ENCODE data around the gene KYNU.
"Not testable (repeated sequence)": the region's sequence is repeated elsewhere in the genome, so short reads cannot be mapped to it uniquely, and the experiment has no call there.

GRCh38 chr2:143074913-143075312, 197.4 kb downstream of the KYNU start:
- not testable (repeated sequence) for TF ChIP-seq CTCF (IDR thresholded peaks at IDR 0.05; ENCODE audit: poor library complexity); EZH2 (IDR thresholded peaks at IDR 0.05; ENCODE audit: borderline replicate concordance); EZH2phosphoT487 (IDR thresholded peaks at IDR 0.05; ENCODE audit: low read depth, severe bottlenecking, unreplicated experiment)

All from hepatocyte (in vitro differentiated cells).